Spinal cord (tissue), 10 donors: Measurements from ENCODE around the gene C6orf132. TPM values are rescaled to one million over a fixed set of nuclear protein-coding genes. Genes with fewer than 3 reads are reported as not detected.

Experiments
- DNase-seq, 6 donors: peaks; one replicate each; pipeline versions ENCODE4 v3.0.0 to v3.0.0-alpha.2; 2013 to 2015; ENCODE audit warnings: low spot score in 6 of 6, low read depth in 4 of 6
- H3K27ac ChIP-seq: one replicate; pipeline ENCODE4 v1.5.1; 2013; ENCODE audit warnings: low read depth, low read length, control low read depth
- H3K27me3 ChIP-seq: one replicate; pipeline ENCODE4 v1.6.1; 2013; ENCODE audit warnings: low read length; ENCODE audit not compliant: control insufficient read depth, insufficient read depth
- H3K36me3 ChIP-seq: one replicate; pipeline ENCODE4 v1.6.1; 2013; ENCODE audit warnings: low read length; ENCODE audit not compliant: control insufficient read depth, insufficient read depth
- H3K4me1 ChIP-seq: one replicate; pipeline ENCODE4 v1.6.1; 2013; ENCODE audit warnings: low read length; ENCODE audit not compliant: control insufficient read depth, insufficient read depth
- H3K4me3 ChIP-seq: one replicate; pipeline ENCODE4 v1.5.1; 2013; ENCODE audit warnings: low read depth, low read length, control low read depth
- H3K9me3 ChIP-seq: one replicate; pipeline ENCODE4 v1.6.1; 2013; ENCODE audit warnings: low read length; ENCODE audit not compliant: control insufficient read depth, insufficient read depth
- WGBS: methylation state at CpG from one replicate; pipeline ENCODE4 v1.1.5; 2013; ENCODE audit warnings: missing lambda C conversion rate; ENCODE audit not compliant: insufficient coverage; 5-methylcytosine and 5-hydroxymethylcytosine counted together
- polyA plus RNA-seq, 2 donors: library from polyadenylated mRNA; unstranded; fragments of 120-200 nt; gene quantifications; one replicate each; pipeline ENCODE4 v1.2.1, GENCODE V29; 2013; ENCODE audit not compliant: insufficient read length in 2 of 2
- total RNA-seq, 2 donors: library from RNA; depleted of rRNA in 1 of 2; stranded (reverse); fragments of 120-200 nt in 1 of 2; fragments of >200 nt in 1 of 2; gene quantifications; one replicate each; pipeline versions ENCODE4 v1.2.3 to v1.2.4, GENCODE V29; 2013 to 2014
- donor health status: healthy.

The C6orf132 gene
- total and polyA plus RNA-seq, 4 donors: 0.10 to 0.28 (median 0.21) TPM

DNA sequence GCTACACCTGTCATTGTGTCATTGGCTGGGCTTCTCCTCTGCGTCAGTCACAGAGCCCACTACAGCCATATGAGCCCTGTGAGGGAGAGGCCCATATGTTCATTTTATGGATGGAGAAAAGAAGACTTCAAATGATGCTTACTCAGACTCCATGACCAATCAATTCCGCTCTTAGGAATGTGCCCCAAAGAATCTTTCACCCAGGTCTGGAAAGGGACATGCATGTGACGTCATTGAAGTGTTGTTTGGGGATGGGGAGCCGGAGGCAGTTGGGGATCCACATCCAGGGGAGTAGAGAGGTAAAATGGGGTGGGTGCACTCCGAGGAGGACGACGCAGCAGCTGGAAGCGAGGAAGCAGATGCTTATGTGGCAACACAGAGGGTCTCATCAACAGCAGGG is 9.6 kb upstream of the C6orf132 start:
- Histone ChIP-seq H3K27me3 (peaks cover 4% of the 10 kb centered on the region), H3K27ac (no peak overlapping the region), H3K4me1 (no peaks in the 10 kb centered on the region), H3K36me3 (no peaks in the 10 kb centered on the region), H3K9me3 (no peaks in the 10 kb centered on the region), H3K4me3 (no peak overlapping the region)
- peak in 1 of 6 donors; percentile 23 for DNase-seq
- WGBS: 52% methylated on average over 2 of the region's 8 CpGs

GRCh38 chr6:42150254-42150653 is 7.8 kb upstream of the C6orf132 start:
- H3K4me1 ChIP-seq: no peaks in the 10 kb centered on the region
- no peak overlapping the region for H3K4me3 ChIP-seq
- H3K36me3 ChIP-seq: no peaks in the 10 kb centered on the region
- H3K27ac ChIP-seq: no peak overlapping the region
- H3K27me3 ChIP-seq: peaks cover 4% of the 10 kb centered on the region
- no peak for DNase-seq
- WGBS: 92% methylated on average over 7 of the region's 8 CpGs
- H3K9me3 ChIP-seq: no peaks in the 10 kb centered on the region

DNA sequence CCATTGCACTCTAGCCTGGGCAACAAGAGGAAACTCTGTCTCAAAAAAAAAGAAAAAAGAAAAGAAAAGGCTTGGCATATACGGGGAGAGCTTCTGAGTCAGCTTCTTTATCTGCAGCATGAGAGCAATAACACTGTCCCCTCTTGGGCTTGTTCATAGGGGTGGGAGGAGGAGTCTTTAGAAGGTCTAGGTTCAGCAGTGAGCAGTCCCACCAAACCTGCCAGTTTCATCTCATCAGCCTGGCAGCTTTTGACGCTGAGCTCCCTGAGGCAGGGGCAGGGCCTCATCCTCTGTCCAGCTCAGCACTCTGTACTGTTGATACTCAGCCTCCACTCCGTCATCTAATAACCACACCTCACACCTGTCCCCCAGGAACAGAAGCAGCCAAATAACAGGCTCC is 5.6 kb upstream of the C6orf132 start:
- H3K27ac ChIP-seq: no peak overlapping the region
- DNase-seq: no peak
- no peaks in the 10 kb centered on the region for H3K4me1 ChIP-seq
- 79% methylated on average over 2 of the region's 3 CpGs for WGBS
- no peaks in the 10 kb centered on the region for H3K9me3 ChIP-seq
- H3K4me3 ChIP-seq: no peak overlapping the region
- peaks cover 5% of the 10 kb centered on the region for H3K27me3 ChIP-seq
- H3K36me3 ChIP-seq: no peaks in the 10 kb centered on the region

- Histone ChIP-seq H3K4me3 (no peak overlapping the region), H3K27me3 (peaks cover 15% of the 10 kb centered on the region), H3K27ac (no peak overlapping the region), H3K36me3 (no peaks in the 10 kb centered on the region), H3K9me3 (no peaks in the 10 kb centered on the region), H3K4me1 (peaks cover 7% of the 10 kb centered on the region)
- 96% methylated on average over 4 of the region's 10 CpGs for WGBS
- no peak for DNase-seq
Measured at GRCh38 chr6:42147138-42147562, 4.7 kb upstream of the C6orf132 start.

GRCh38 chr6:42141603-42142117 is 760 bp downstream of the C6orf132 start:
- Histone ChIP-seq H3K27me3 (peaks cover 27% of the 10 kb centered on the region), H3K9me3 (no peaks in the 10 kb centered on the region), H3K27ac (no peak overlapping the region), H3K4me1 (peaks cover 16% of the 10 kb centered on the region), H3K4me3 (no peak overlapping the region), H3K36me3 (no peaks in the 10 kb centered on the region)
- no peak for DNase-seq
- 60% methylated on average over 7 of the region's 13 CpGs for WGBS

DNA sequence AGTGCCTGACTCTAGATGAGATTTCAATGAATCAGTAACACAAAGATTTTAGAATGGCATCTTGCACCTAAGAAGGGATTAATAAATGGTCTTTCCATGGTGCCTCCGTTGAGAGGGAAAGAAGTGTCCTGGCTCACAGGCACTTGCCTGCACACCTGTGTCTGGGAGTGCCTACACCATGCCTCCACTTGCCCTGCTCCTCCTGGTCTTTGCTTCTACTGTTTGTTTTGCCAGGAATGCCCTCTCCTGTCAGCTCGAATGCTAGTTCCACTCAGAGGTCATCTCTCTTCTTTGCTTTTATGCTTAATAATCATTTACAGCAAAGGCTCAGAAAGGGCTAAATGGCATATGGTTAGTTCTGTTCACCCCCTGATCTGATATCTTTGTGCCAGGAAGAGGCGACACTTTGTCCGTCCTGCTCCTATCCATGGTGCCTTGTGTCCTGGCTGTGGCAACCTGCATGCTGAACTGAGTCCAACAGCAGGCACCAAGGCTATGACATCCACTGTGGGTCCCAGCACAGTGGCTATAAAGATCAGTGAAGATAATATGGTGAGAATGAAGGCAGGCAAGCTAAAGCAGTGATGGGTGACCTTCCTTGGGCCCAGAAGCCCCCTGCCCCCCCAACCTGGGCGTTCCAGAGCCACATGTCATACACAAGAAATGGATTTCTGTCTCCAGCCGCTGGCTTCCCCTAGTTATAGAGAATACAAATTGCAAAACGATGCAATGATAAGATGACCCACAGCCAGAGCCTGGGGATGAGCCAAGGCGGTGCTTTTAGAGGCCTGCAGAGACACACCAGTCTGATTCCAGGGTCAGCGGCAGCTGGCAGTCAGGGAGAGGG is 1.4 kb downstream of the C6orf132 start:
- no peak overlapping the region for H3K4me3 ChIP-seq
- H3K4me1 ChIP-seq: peaks cover 20% of the 10 kb centered on the region
- 69% methylated on average over 7 of the region's 9 CpGs for WGBS
- H3K9me3 ChIP-seq: no peaks in the 10 kb centered on the region
- H3K36me3 ChIP-seq: no peaks in the 10 kb centered on the region
- peaks cover 27% of the 10 kb centered on the region for H3K27me3 ChIP-seq
- peak in 1 of 6 donors; percentile 16 for DNase-seq
- H3K27ac ChIP-seq: no peak overlapping the region

DNA sequence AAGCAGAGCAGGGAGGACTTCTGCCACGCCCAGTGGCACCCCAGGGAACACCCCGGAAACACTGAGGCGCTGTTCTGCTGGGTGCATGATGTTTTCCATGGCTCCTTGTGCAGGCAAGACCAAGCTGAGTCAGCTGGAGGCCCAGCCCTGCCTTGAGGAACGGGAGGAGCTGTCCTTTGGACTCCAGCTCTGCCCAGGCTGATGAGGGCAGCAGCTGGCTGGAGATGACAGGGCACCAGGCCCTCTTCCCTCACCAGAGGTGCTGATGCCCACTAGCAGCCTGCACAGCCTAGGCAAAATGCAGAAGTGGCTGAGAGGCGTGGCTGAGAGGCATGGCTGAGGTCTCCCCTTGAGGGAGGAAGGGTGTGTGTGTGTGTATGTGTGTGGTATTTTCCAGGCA is 2.4 kb downstream of the C6orf132 start:
- 80% methylated on average over 5 of the region's 5 CpGs for WGBS

DNA sequence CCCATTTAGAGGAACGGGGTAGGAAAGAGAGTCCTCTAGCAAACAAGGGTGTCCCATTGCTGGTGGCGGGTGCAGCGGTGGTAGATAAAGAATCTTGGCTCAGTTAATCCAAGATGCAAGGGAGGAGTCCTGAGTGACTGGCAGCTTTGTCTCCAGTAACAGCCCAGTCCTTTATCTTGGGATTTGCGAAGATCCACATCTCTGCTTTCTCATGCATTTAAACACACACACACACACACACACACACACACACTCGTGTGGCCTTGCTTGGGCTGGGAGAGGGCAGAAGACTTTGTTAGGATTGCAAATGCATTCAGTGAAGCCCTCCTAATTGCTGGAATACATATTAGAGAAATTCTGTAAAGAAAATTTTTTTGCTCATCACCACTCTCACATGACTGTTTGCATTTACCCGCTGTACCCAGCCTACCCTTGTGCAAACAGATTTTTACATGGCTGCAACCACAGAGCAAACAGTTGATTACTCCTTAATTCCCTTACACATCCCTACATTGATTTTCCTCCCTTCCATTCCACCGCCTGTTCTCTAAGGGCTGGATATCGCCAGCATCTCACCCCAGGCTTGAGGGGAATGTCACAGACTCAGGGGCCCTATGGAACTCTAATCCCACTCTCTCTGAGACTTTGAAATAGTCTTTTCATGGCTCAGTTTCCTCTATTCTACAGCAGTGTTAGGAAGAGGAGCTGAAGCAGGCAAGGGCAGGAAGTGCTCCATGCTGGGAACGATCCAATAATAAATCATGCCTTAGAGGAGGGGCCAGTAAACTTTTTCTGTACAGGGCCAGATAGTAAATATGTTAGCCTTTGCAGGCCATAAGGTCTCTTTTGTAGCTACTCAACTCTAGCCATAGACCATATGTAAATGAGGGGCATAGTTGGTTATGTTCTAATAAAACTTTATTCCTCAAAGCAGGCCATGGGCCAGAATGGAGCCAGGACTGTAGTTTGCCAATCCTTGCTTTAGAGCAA is 3.5 kb downstream of the C6orf132 start:
- no peak overlapping the region for H3K4me3 ChIP-seq
- WGBS: 63% methylated on average over 7 of the region's 9 CpGs
- no peaks in the 10 kb centered on the region for H3K36me3 ChIP-seq
- DNase-seq: peak in 1 of 6 donors; percentile 10
- H3K9me3 ChIP-seq: no peaks in the 10 kb centered on the region
- peaks cover 27% of the 10 kb centered on the region for H3K27me3 ChIP-seq
- H3K4me1 ChIP-seq: peaks cover 20% of the 10 kb centered on the region
- H3K27ac ChIP-seq: no peak overlapping the region

More for the DNA sequence above, 2.4 kb downstream of the C6orf132 start:
- Histone ChIP-seq H3K27me3 (peaks cover 27% of the 10 kb centered on the region), H3K27ac (no peak overlapping the region), H3K36me3 (no peaks in the 10 kb centered on the region), H3K4me1 (peaks cover 20% of the 10 kb centered on the region), H3K9me3 (no peaks in the 10 kb centered on the region), H3K4me3 (no peak overlapping the region)
- DNase-seq: no peak

GRCh38 chr6:42138190-42138589 is 4.2 kb downstream of the C6orf132 start:
- Histone ChIP-seq H3K9me3 (no peaks in the 10 kb centered on the region), H3K4me1 (peaks cover 20% of the 10 kb centered on the region), H3K27ac (no peak overlapping the region), H3K27me3 (peaks cover 22% of the 10 kb centered on the region), H3K36me3 (no peaks in the 10 kb centered on the region), H3K4me3 (no peak overlapping the region)
- 100% methylated on average over 6 of the region's 6 CpGs for WGBS
- DNase-seq: no peak
